ENCODE measurements around the gene SPINK7. TPM values are rescaled to one million over a fixed set of nuclear protein-coding genes. Genes with fewer than 3 reads are reported as not detected.

SPINK7 gene
- polyA plus RNA-seq, 1 donor: 0.06 TPM

GRCh38 chr5:148343603-148344487, 31.6 kb downstream of the SPINK7 start:
- DNase-seq: no peak
- Histone ChIP-seq H3K4me3 (ENCODE audit: low read length) (no peak overlapping the region), H3K27me3 (ENCODE audit: control insufficient read depth, insufficient read depth, low read length) (no peaks in the 10 kb centered on the region), H3K4me1 (ENCODE audit: control insufficient read depth, insufficient read depth, low read length) (no peaks in the 10 kb centered on the region), H3K36me3 (ENCODE audit: control insufficient read depth, insufficient read depth, low read length) (no peaks in the 10 kb centered on the region), H3K27ac (ENCODE audit: low read length) (no peak overlapping the region), H3K9me3 (ENCODE audit: control insufficient read depth, low read depth, low read length) (no peaks in the 10 kb centered on the region)
- 90% methylated on average over 3 of the region's 7 CpGs for WGBS (ENCODE audit: insufficient coverage, low lambda C conversion rate)

GRCh38 chr5:148347706-148348105, 35.5 kb downstream of the SPINK7 start:
- Histone ChIP-seq H3K9me3 (ENCODE audit: control insufficient read depth, low read depth, low read length) (no peaks in the 10 kb centered on the region), H3K27me3 (ENCODE audit: control insufficient read depth, insufficient read depth, low read length) (no peaks in the 10 kb centered on the region), H3K4me1 (ENCODE audit: control insufficient read depth, insufficient read depth, low read length) (no peaks in the 10 kb centered on the region), H3K36me3 (ENCODE audit: control insufficient read depth, insufficient read depth, low read length) (no peaks in the 10 kb centered on the region), H3K4me3 (ENCODE audit: low read length) (no peak overlapping the region), H3K27ac (ENCODE audit: low read length) (no peak overlapping the region)
- WGBS (ENCODE audit: insufficient coverage, low lambda C conversion rate): no CpG with 5 or more reads among the region's 1 CpG
- no peak for DNase-seq

GRCh38 chr5:148352696-148353095, 40.5 kb downstream of the SPINK7 start:
- Histone ChIP-seq H3K4me3 (ENCODE audit: low read length) (no peak overlapping the region), H3K9me3 (ENCODE audit: control insufficient read depth, low read depth, low read length) (no peaks in the 10 kb centered on the region), H3K27ac (ENCODE audit: low read length) (no peak overlapping the region), H3K27me3 (ENCODE audit: control insufficient read depth, insufficient read depth, low read length) (no peaks in the 10 kb centered on the region), H3K36me3 (ENCODE audit: control insufficient read depth, insufficient read depth, low read length) (no peaks in the 10 kb centered on the region), H3K4me1 (ENCODE audit: control insufficient read depth, insufficient read depth, low read length) (no peaks in the 10 kb centered on the region)
- WGBS (ENCODE audit: insufficient coverage, low lambda C conversion rate): 100% methylated on average over 1 of the region's 1 CpG
- DNase-seq: no peak

GRCh38 chr5:148353634-148354033, 41.4 kb downstream of the SPINK7 start:
- Histone ChIP-seq H3K36me3 (ENCODE audit: control insufficient read depth, insufficient read depth, low read length) (no peaks in the 10 kb centered on the region), H3K4me3 (ENCODE audit: low read length) (no peak overlapping the region), H3K27ac (ENCODE audit: low read length) (no peak overlapping the region), H3K9me3 (ENCODE audit: control insufficient read depth, low read depth, low read length) (no peaks in the 10 kb centered on the region), H3K4me1 (ENCODE audit: control insufficient read depth, insufficient read depth, low read length) (no peaks in the 10 kb centered on the region), H3K27me3 (ENCODE audit: control insufficient read depth, insufficient read depth, low read length) (no peaks in the 10 kb centered on the region)
- no peak for DNase-seq
- 100% methylated on average over 1 of the region's 2 CpGs for WGBS (ENCODE audit: insufficient coverage, low lambda C conversion rate)

DNA sequence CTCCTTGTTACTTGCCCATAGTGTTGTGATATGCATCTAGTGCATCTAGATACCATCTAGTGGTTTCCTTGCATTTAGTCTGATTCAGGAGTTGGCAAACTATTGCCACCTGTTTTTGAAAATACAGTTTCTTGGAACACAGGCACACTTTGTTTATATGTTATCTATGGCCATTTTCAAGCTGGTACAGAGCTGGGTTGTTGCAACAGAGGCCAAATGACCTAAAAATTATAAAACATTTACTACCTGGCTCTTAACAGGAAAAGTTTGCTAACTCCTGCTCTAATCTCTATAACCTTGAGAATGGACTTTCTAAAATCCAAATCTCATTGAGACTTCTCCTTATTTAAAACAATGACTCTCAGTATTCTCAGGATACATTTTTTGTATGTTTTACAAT, 52.1 kb downstream of the SPINK7 start:
- Histone ChIP-seq H3K27ac (ENCODE audit: low read length) (no peak overlapping the region), H3K36me3 (ENCODE audit: control insufficient read depth, insufficient read depth, low read length) (no peaks in the 10 kb centered on the region), H3K4me3 (ENCODE audit: low read length) (no peak overlapping the region)

More for the DNA sequence above, 52.1 kb downstream of the SPINK7 start:
- no peaks in the 10 kb centered on the region for H3K9me3 ChIP-seq (ENCODE audit: control insufficient read depth, low read depth, low read length)
- no peaks in the 10 kb centered on the region for H3K27me3 ChIP-seq (ENCODE audit: control insufficient read depth, insufficient read depth, low read length)
- no peaks in the 10 kb centered on the region for H3K4me1 ChIP-seq (ENCODE audit: control insufficient read depth, insufficient read depth, low read length)
- DNase-seq: no peak

Other genes with a start within 250 kb of the SPINK7 start
- 0.70 TPM for gene SPINK5, start 248.4 kb upstream of the SPINK7 start, polyA plus RNA-seq
- gene SPINK14, start 143.9 kb upstream of the SPINK7 start, polyA plus RNA-seq: not detected
- gene SPINK6, start 109.4 kb upstream of the SPINK7 start, polyA plus RNA-seq: not detected
- gene MARCOL, start 73.9 kb upstream of the SPINK7 start, polyA plus RNA-seq: not detected
- not detected for gene SPINK13, start 43.6 kb upstream of the SPINK7 start, polyA plus RNA-seq
- not detected for gene SPINK9, start 23.1 kb downstream of the SPINK7 start, polyA plus RNA-seq
- gene FBXO38, start 71.5 kb downstream of the SPINK7 start, polyA plus RNA-seq: 36.5 TPM